H9 (cell line): ENCODE results near the gene NRG3. TPM values are rescaled to one million over a fixed set of nuclear protein-coding genes. Genes with fewer than 3 reads are reported as not detected.

Experiments used
- DNase-seq: peaks from one replicate; pipeline ENCODE4 v3.0.0-alpha.2; 2017
- H2AFZ ChIP-seq: one replicate; pipeline ENCODE4 v1.6.1; 2013; ENCODE audit warnings: mild to moderate bottlenecking, low read length, control low read depth, moderate library complexity
- H2AK5ac ChIP-seq: 2 replicates; pipeline ENCODE4 v1.6.1; 2013; ENCODE audit warnings: low read length, control low read depth, mixed read lengths; ENCODE audit not compliant: insufficient read length
- H2BK120ac ChIP-seq: one replicate; pipeline ENCODE4 v1.6.1; 2013; ENCODE audit warnings: low read depth, mild to moderate bottlenecking, low read length, control low read depth, inconsistent platforms; ENCODE audit not compliant: poor library complexity, severe bottlenecking
- H2BK12ac ChIP-seq: 2 replicates; pipeline ENCODE4 v1.6.1; 2013; ENCODE audit warnings: low read length, control low read depth, mixed read lengths, low read depth; ENCODE audit not compliant: insufficient read length
- H2BK15ac ChIP-seq: 2 replicates; pipeline ENCODE4 v1.6.1; 2013; ENCODE audit warnings: low read depth, low read length, control low read depth
- H2BK20ac ChIP-seq: one replicate; pipeline ENCODE4 v1.6.1; 2013; ENCODE audit warnings: low read depth, mild to moderate bottlenecking, low read length, control low read depth, inconsistent platforms; ENCODE audit not compliant: poor library complexity, severe bottlenecking
- H2BK5ac ChIP-seq: 2 replicates; pipeline ENCODE4 v1.6.1; 2013; ENCODE audit warnings: low read length, control low read depth, mixed read lengths; ENCODE audit not compliant: insufficient read length
- H3K14ac ChIP-seq: 2 replicates; pipeline ENCODE4 v1.6.1; 2013; ENCODE audit warnings: low read length, control low read depth; ENCODE audit not compliant: insufficient read depth
- H3K18ac ChIP-seq: 2 replicates; pipeline ENCODE4 v1.6.1; 2013; ENCODE audit warnings: low read depth, mild to moderate bottlenecking, mixed read lengths, low read length, control low read depth; ENCODE audit not compliant: insufficient read length
- H3K23ac ChIP-seq: 2 replicates; pipeline ENCODE4 v1.6.1; 2013; ENCODE audit warnings: low read length, control low read depth, mixed read lengths, low read depth; ENCODE audit not compliant: insufficient read length
- H3K23me2 ChIP-seq: 2 replicates; pipeline ENCODE4 v1.6.1; 2013; ENCODE audit warnings: low read depth, mild to moderate bottlenecking, mixed read lengths, low read length, control low read depth; ENCODE audit not compliant: insufficient read length, poor library complexity, severe bottlenecking
- H3K27ac ChIP-seq: 2 replicates; pipeline ENCODE4 v1.5.1; 2013; ENCODE audit warnings: low read length, control low read depth, mixed read lengths, low read depth; ENCODE audit not compliant: insufficient read length
- H3K27me3 ChIP-seq: 2 replicates; pipeline ENCODE4 v1.6.1; 2013; ENCODE audit warnings: low read length, control low read depth, inconsistent platforms; ENCODE audit not compliant: insufficient read depth
- H3K4ac ChIP-seq: 2 replicates; pipeline ENCODE4 v1.6.1; 2013; ENCODE audit warnings: low read depth, mild to moderate bottlenecking, control low read depth, inconsistent platforms, low read length, moderate library complexity
- H3K4me1 ChIP-seq: 2 replicates; pipeline ENCODE4 v1.6.1; 2013; ENCODE audit warnings: low read length, control low read depth, inconsistent platforms; ENCODE audit not compliant: insufficient read depth
- H3K4me2 ChIP-seq: 2 replicates; pipeline ENCODE4 v1.6.1; 2013; ENCODE audit warnings: low read length, control low read depth, mixed read lengths; ENCODE audit not compliant: insufficient read length, insufficient read depth
- H3K56ac ChIP-seq: 2 replicates; pipeline ENCODE4 v1.6.1; 2013; ENCODE audit warnings: low read depth, mild to moderate bottlenecking, mixed read lengths, low read length, control low read depth; ENCODE audit not compliant: insufficient read length
- H3K79me1 ChIP-seq: 2 replicates; pipeline ENCODE4 v1.6.1; 2013; ENCODE audit warnings: low read depth, mild to moderate bottlenecking, moderate library complexity, low read length, control low read depth, inconsistent platforms; ENCODE audit not compliant: insufficient read depth, poor library complexity, severe bottlenecking
- H3K79me2 ChIP-seq: 2 replicates; pipeline ENCODE4 v1.6.1; 2013; ENCODE audit warnings: low read length, control low read depth, inconsistent platforms; ENCODE audit not compliant: insufficient read depth
- H3K9ac ChIP-seq: 2 replicates; pipeline ENCODE4 v1.6.1; 2013; ENCODE audit warnings: low read length, control low read depth, mixed read lengths; ENCODE audit not compliant: insufficient read length; ENCODE audit errors: extremely low read depth
- H3K9me3 ChIP-seq: one replicate; pipeline ENCODE4 v1.6.1; 2013; ENCODE audit warnings: low read depth, low read length, inconsistent platforms; ENCODE audit not compliant: control insufficient read depth
- H3T11ph ChIP-seq: one replicate; pipeline ENCODE4 v1.6.1; 2013; ENCODE audit warnings: mild to moderate bottlenecking, low read length, control low read depth, inconsistent platforms
- H4K20me1 ChIP-seq: one replicate; pipeline ENCODE4 v1.6.1; 2013; ENCODE audit not compliant: control insufficient read depth, insufficient read length, insufficient read depth
- H4K5ac ChIP-seq: 2 replicates; pipeline ENCODE4 v1.6.1; 2013; ENCODE audit warnings: low read depth, mild to moderate bottlenecking, mixed read lengths, low read length, control low read depth; ENCODE audit not compliant: insufficient read length
- H4K8ac ChIP-seq: replicated peaks from 2 replicates; pipeline ENCODE4 v1.6.1; 2013; ENCODE audit warnings: low read length, control low read depth, mixed read lengths, low read depth; ENCODE audit not compliant: insufficient read length
- H4K91ac ChIP-seq: 2 replicates; pipeline ENCODE4 v1.6.1; 2013; ENCODE audit warnings: low read depth, mild to moderate bottlenecking, moderate library complexity, mixed read lengths, low read length, control low read depth; ENCODE audit not compliant: insufficient read length
- H3K27ac Mint-ChIP-seq, 3 experiments: 2 replicates in 2 of 3; 3 replicates in 1 of 3; pipeline ENCODE4 v1.8.0; 2020 to 2021; ENCODE audit warnings: mixed read lengths in 3 of 3, mild to moderate bottlenecking in 1 of 3, moderate library complexity in 1 of 3
- H3K27me3 Mint-ChIP-seq: 2 replicates; pipeline ENCODE4 v1.8.0; 2021; ENCODE audit warnings: low read depth, mild to moderate bottlenecking, moderate library complexity, mixed read lengths
- H3K36me3 Mint-ChIP-seq, 3 experiments: 2 replicates in 2 of 3; 3 replicates in 1 of 3; pipeline ENCODE4 v1.8.0; 2020 to 2021; ENCODE audit warnings: low read depth in 3 of 3, mixed read lengths in 3 of 3; ENCODE audit not compliant: insufficient read depth in 1 of 3
- H3K4me1 Mint-ChIP-seq, 2 experiments: 2 replicates each; pipeline ENCODE4 v1.8.0; 2020; ENCODE audit warnings: mixed read lengths in 2 of 2
- H3K4me3 Mint-ChIP-seq, 2 experiments: 2 replicates in 1 of 2; 3 replicates in 1 of 2; pipeline ENCODE4 v1.8.0; 2020 to 2021; ENCODE audit warnings: mild to moderate bottlenecking in 2 of 2, mixed read lengths in 2 of 2, moderate library complexity in 1 of 2
- H3K9me3 Mint-ChIP-seq, 2 experiments: 2 replicates in 1 of 2; 3 replicates in 1 of 2; pipeline ENCODE4 v1.8.0; 2020; ENCODE audit warnings: mild to moderate bottlenecking in 2 of 2, mixed read lengths in 2 of 2, moderate library complexity in 1 of 2
- WGBS: extraction: QIAGEN DNeasy Blood & Tissue Kit; methylation state at CpG from one replicate; pipeline ENCODE4 v1.1.7; 2013; ENCODE audit warnings: missing lambda C conversion rate, low lambda C conversion rate, mixed read lengths; ENCODE audit not compliant: insufficient read length; ENCODE audit errors: extremely low coverage; 5-methylcytosine and 5-hydroxymethylcytosine counted together
- total RNA-seq: library from RNA; stranded (reverse); gene quantifications from 2 replicates; pipeline ENCODE4 v1.2.1, GENCODE V29; 2021
- TF ChIP-seq, protein P1 (sequence below): fragments of 200-600 bp; sonication (generic); conservative IDR thresholded peaks from 3 replicates; pipeline ENCODE4 v1.8.0; 2021; ENCODE audit warnings: antibody characterized with exemption, mild to moderate bottlenecking

The NRG3 gene
- total RNA-seq, 1 experiment from 2014 or later: 1.6 TPM

DNA sequence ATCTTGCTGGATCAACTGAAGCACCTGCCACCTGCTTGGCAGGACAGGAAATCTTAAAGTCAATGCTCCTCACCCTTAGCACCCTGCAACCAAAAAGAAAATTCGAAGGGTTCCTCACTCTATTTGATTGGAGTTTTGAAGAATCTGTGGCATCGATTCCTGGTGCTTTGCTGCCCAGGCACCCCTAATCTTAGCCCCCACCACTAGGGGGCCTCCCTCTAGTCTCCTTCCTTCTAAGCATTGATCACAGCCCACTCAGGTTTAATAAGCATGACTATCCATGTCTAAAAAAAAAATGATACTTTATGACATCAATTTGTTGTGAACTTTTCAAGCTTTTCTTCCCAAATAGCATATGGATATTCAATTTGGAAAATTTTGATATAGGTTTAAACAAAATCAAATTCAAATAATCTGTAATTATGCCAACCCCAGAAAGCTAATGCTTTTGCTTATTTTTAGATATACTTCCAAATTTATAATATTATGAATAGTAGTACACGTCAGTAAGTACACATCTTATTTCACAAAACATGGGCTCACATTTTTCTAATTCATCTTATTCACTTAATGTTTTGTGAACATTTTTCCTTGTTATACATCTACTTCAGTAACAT, 45.3 kb downstream of the NRG3 start:
- Histone ChIP-seq H3K23ac (no peak overlapping the region), H4K20me1 (no peaks in the 10 kb centered on the region), H2BK5ac (no peak overlapping the region), H3K4me1 (peaks cover 2% of the 10 kb centered on the region; the same call in 1 of the 2 replicates), H3K14ac (no peak overlapping the region), H3K9me3 (no peaks in the 10 kb centered on the region), H4K5ac (no peak overlapping the region), H3K9ac (no peak overlapping the region), H2BK12ac (no peak overlapping the region), H2BK15ac (no peak overlapping the region), H3K4ac (no peak overlapping the region), H3K27ac (no peak overlapping the region), H3K27me3 (no peaks in the 10 kb centered on the region), H3K18ac (no peak overlapping the region), H2BK20ac (no peak overlapping the region), H4K91ac (no peak overlapping the region), H3K79me2 (no peaks in the 10 kb centered on the region), H3K4me2 (no peak overlapping the region), H2AFZ (no peak overlapping the region), H2BK120ac (no peak overlapping the region), H4K8ac (no peak overlapping the region), H3T11ph (no peak overlapping the region), H3K56ac (no peak overlapping the region), H2AK5ac (no peak overlapping the region), H3K23me2 (no peaks in the 10 kb centered on the region), H3K79me1 (no peaks in the 10 kb centered on the region)
- WGBS: no CpG with 5 or more reads among the region's 3 CpGs
- no peaks in the 10 kb centered on the region for H3K36me3 Mint-ChIP-seq
- H3K4me3 Mint-ChIP-seq: no peak overlapping the region
- H3K27me3 Mint-ChIP-seq: no peaks in the 10 kb centered on the region
- peaks cover 0 to 2% of the 10 kb centered on the region in 2 experiments; a peak in 1 of 5 replicates for H3K9me3 Mint-ChIP-seq
- peak; percentile 39 for DNase-seq
- H3K4me1 Mint-ChIP-seq: peaks cover 11 to 24% of the 10 kb centered on the region in 2 experiments
- H3K27ac Mint-ChIP-seq: no peak overlapping the region
- TF ChIP-seq, protein P1, sequence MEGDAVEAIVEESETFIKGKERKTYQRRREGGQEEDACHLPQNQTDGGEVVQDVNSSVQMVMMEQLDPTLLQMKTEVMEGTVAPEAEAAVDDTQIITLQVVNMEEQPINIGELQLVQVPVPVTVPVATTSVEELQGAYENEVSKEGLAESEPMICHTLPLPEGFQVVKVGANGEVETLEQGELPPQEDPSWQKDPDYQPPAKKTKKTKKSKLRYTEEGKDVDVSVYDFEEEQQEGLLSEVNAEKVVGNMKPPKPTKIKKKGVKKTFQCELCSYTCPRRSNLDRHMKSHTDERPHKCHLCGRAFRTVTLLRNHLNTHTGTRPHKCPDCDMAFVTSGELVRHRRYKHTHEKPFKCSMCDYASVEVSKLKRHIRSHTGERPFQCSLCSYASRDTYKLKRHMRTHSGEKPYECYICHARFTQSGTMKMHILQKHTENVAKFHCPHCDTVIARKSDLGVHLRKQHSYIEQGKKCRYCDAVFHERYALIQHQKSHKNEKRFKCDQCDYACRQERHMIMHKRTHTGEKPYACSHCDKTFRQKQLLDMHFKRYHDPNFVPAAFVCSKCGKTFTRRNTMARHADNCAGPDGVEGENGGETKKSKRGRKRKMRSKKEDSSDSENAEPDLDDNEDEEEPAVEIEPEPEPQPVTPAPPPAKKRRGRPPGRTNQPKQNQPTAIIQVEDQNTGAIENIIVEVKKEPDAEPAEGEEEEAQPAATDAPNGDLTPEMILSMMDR: peak; percentile 95
